NCI-H2107 (cell line): ENCODE data around the gene GRIA4.
"Not testable (repeated sequence)": the region's sequence is repeated elsewhere in the genome, so short reads cannot be mapped to it uniquely, and the experiment has no call there.

Experiments used
- DNase-seq: peaks from one replicate; lab custom pipeline; 2025; lab: John Stamatoyannopoulos, UW

The GRIA4 gene

GRCh38 chr11:105860105-105860504 lies 250.2 kb downstream of the GRIA4 start:
- DNase-seq: no peak

DNA sequence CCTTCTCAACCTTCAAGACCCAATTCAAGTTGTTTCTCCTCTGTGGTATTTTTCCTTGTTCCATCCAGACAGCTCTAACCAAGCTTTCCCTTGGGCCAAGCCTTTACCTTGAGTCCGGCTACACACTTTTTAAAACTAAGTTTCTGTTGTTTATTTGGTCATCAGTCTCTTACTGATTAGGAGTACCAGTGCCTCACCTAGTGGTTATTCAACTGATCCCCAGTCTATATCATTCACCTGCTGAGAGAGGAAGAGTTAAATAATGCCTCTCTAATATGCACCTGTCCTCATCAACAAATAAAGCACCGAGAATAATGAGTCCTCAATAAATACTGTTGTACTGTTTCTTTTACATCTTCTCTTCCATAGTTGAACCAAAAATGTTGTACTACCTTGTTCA lies 251.4 kb downstream of the GRIA4 start:
- DNase-seq: no peak

GRCh38 chr11:105862736-105863367 lies 253.0 kb downstream of the GRIA4 start:
- peak; percentile 1 for DNase-seq

DNA sequence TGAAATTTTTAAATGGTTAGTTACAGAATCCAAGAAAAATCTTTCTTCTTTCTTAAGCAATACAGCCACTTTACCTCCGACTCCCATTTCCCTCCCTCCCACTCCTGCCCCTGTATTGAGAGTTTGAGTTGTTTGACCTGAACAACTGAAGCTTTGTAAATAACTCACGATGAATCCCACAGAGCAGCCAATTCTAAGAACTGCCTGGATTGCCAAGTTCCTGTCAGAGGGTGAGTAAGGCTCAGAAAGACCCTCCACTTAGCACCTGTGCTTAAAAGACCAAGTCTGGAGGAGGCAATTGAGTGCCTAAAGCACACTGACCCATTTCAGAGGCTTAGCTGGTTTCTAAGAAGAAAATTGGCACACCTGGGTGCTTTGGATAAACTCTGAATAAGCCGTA lies 253.7 kb downstream of the GRIA4 start:
- DNase-seq: no peak

GRCh38 chr11:105867742-105868141 lies 257.9 kb downstream of the GRIA4 start:
- no peak for DNase-seq

DNA sequence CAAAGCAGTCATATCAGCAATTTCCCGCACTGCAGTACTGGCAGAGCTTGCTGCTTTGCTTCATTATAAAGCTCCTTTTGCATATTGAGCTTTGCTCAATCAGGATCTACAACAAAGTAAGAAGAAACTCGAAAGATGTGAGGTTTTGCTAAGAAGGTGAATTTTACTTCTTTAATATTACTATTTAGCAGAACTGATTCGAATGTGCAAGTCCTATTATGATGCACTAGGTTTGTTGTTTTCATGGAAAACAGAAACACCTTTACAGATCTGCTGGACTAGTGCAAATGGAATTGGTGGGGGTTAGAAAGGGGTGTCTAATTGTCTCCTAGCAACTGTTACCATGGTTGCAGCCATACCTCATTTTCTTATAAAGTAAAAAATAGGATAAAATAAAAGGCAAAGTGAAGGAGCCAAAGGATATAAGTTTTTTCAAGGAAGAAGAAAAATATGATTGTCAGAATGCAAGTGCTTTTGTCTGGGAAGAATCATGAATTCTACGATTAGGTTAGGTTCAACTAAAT lies 259.0 kb downstream of the GRIA4 start:
- DNase-seq: no peak

DNA sequence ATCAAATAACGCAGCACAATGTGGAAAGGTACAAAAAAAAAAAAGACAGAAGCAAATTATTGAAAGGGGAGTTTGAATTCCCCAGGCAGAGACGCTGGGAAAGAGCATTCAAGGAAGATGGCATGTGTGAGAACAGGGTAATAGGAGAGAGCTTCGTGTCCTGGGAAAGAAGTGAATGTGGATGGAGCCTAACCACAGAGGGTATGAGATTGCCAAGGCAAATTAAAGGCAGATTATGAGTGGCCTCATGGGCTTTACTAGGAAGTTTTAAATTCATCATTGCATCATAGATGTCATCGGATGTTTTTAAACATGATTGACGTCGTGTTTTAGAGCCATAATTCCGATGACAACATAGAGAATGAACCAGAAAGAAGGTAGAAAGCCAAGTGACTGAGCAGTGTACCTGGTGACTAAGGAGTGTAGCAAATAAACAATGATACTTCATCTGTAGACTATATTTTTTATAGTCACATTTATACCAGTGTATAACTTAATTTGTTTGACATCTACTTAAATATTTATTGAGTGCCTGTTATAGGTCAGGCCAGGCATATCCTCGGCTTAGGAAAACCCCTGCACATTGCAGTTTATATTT lies 260.7 kb downstream of the GRIA4 start:
- DNase-seq: no peak

DNA sequence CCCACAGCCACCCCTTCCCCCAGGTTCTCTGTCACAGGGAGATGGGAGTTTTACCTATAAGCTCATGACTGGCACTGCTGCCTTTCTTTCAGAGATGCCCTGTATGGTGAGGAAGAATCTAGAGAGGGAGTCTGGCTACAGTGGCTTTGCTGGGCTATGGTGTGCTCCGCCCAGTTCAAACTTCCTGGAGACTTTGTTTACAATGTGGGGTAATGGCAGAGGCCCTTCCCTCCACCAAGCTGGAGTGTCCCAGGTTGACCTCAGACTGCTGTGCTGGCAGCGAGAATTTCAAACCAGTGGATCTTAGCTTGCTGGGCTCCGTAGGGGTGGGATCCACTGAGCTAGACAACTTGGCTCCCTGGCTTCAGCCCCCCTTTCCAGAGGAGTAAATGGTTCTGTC lies 268.6 kb downstream of the GRIA4 start:
- no peak for DNase-seq

DNA sequence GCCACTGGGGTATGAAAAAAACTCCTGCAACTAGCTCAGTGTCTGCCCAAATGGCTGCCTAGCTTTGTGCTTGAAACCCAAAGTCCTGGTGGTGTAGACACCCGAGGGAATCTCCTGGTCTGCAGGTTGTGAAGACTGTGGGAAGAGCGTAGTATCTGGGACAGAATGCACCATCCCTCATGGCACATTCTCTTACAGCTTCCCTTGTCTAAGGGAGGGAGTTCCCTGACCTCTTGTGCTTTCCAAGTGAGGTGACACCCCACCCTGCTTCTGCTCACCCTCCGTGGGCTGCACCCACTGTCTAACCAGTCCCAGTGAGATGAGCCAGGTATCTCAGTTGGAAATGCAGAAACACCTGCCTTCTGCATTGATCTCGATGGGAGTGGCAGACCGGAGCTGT lies 269.1 kb downstream of the GRIA4 start:
- DNase-seq: not testable (repeated sequence)

DNA sequence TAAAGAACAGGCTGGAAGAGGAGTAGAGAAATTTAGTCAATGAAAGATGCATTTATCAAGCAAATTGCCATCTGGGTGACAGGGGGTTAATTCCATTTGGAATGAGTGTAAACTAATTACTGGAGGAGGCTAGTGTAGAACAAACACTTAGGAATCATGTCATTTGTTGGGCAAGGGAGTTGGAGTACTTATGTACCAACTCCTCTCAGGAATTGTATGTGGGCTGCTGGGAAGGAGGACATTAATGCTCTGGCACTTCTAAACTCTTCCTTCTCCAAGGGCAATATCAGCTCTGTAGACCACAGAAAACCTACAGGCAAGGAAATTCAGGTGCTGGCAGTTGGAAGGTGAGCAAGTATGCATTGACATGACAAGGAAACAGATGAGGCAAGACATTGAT lies 271.2 kb downstream of the GRIA4 start:
- no peak for DNase-seq

GRCh38 chr11:105884436-105884835 lies 274.6 kb downstream of the GRIA4 start:
- DNase-seq: no peak

DNA sequence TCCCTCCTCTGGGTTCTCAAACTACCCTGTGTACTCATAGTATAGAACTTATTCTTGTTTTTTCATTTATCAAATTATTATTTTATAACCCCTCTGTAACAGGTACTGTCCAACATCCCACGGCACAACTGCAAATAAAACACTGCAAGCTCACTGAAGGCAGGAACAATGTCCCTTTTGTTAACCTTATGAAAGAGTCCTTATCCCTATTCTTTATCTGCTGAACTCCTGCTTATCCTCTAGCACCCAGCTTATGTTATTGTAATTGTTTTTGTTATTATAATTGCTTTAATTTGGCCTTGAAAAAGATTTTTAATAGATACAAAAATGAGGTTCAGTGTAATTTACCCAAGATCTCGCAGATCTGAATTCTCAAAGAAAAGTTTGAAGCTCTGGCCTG lies 281.8 kb downstream of the GRIA4 start:
- DNase-seq: no peak

GRCh38 chr11:105897161-105897560 lies 287.3 kb downstream of the GRIA4 start:
- no peak for DNase-seq

DNA sequence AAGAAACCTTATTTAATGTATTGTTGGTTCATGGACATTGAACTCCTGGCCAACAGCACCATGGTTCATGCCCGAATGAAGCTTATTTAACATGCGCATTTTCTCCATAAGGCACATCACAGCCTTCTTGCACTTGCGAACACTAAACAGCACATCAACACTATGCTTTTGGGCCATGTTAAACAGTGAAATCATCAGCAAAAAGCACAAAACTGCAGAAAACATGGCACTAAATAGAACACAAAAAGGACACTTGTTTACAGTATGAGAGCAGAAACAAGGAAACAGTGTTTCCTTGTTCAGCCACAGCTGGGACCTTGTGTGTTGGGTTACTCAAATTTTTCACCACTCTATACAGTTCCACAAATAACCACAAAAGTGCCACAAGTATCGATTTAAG lies 289.9 kb downstream of the GRIA4 start:
- DNase-seq: no peak

DNA sequence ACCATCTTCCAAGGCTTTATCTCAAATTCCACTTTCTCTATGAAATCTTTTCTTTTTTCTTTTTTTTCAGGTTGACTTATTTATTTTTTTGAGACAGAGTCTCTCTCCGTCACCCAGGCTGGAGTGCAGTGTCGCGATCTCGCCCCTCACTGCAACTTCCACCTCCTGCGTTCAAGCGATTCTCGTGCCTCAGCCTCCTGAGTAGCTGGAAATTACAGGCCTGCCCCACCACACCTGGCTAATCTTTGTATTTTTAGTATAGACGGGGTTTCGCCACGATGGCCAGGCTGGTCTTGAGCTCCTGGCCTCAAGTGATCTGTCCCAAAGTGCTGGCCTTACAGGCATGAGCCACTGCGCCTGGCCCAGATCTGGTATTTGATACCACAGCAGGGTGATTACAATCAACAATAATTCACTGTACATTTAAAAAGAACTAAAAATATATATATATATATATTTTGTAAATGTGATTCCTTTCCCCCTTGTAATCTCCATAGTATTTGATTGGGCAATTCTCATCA lies 290.7 kb downstream of the GRIA4 start:
- DNase-seq: no peak

GRCh38 chr11:105903113-105903512 lies 293.2 kb downstream of the GRIA4 start:
- DNase-seq: no peak

GRCh38 chr11:105906517-105906916 lies 296.6 kb downstream of the GRIA4 start:
- no peak for DNase-seq

DNA sequence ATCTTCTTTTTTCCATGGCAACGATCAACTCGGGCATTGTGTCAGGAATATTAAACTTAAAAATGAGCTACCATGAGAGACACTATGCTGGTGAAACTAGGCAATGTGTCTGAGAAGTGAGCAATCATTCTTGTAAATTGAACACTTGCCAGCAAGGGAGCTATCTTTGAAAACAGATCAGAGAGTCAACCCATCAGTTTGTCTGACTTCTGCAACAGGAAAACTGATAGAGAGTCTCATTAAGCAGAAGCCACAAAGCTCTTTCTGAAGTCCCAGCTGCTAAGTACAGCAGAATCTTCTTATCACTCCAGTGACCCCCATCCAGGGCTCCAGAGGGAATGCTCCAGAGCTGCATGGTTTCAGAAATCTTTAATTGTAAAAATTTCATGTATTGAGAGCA lies 297.4 kb downstream of the GRIA4 start:
- no peak for DNase-seq

DNA sequence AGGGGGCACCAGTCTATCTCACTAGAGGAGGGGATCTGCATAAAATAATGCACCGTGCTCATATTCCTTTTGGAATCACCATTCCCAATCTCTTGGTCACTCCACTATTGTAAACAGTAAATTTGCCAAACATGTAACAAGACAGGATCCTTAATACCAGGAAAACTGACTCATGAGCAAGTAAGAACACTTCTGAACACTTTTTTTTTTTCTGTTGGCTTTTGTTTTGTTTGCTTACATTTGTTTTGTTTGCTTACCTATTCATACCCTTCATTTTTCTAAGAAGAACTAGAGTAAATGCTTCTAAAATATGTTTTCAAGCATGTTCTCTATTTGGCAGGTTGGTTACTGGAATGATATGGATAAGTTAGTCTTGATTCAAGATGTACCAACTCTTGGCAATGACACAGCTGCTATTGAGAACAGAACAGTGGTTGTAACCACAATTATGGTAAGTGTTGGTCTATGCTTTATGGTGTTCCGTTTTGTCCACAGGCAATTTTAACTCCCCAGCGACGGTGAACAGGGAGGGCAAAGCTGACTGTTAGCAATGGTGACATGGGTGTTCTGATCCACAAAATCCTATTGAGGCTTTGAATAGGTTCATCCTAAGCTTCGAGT lies 300.3 kb downstream of the GRIA4 start:
- DNase-seq: no peak

- no peak for DNase-seq
Measured at GRCh38 chr11:105911454-105911853, 301.6 kb downstream of the GRIA4 start.

- no peak for DNase-seq
Measured at GRCh38 chr11:105912666-105913065, 302.8 kb downstream of the GRIA4 start.

DNA sequence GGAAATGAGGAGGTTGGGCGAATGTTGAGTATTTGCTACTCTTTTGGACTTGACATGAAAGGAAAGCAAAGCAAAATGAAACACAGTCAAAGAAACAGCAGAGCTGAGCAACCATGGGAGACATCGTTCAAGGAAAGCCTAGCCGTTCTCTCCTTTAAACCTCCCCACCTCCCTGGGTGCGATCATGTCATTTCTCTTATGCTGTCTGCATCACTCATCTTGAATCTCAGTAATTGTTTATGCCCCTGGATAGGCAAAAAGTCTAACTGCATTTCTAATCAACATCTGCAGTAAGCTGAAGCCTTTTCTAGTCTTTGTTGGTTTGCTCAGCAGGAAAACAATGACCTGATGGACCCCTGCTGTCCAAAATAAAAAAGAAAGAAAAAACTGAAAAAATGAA lies 305.1 kb downstream of the GRIA4 start:
- no peak for DNase-seq

- no peak for DNase-seq
Measured at GRCh38 chr11:105918039-105918438, 308.2 kb downstream of the GRIA4 start.
